ENCODE measurements around the gene ENTPD2.

DNA sequence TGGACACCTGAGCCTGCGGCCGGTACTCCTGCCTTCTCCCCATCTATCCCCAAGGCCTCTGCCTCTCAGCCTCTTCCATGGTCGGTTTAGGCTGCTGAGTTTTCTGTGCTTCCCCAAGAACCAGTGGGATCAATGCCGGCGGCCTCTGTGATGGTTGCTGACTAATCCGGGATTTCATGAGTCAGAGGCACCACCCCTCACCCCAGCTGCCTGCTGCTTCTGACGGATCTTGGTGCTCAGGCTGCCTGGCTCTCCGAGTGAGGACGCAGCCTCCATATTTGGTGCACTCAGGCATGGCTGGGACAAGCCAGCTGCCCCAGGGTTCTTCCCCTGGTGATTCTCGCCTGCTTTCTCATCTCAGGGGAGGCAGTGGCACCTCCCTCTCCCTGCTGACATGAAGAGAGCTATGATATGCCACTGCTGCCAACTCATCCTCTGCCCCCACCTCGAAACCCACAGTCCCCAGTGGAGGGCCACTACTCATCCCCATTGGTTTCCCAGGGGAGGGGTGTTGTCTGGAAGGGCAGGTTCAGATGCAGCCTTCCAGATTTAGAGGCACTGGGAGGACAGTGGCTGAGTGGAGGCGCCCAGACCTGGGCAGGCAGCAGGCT lies 29.6 kb upstream of the ENTPD2 start:
- TF ChIP-seq CTCF (conservative IDR thresholded peaks at IDR 0.05; ENCODE audit: low read length) (no peak), EZH2phosphoT487 (IDR thresholded peaks at IDR 0.05; ENCODE audit: borderline replicate concordance, low read depth, low read length) (no peak)

Measured in OCI-LY7 (cell line).